ENCODE data around the gene LDLRAD3. TPM values are rescaled to one million over a fixed set of nuclear protein-coding genes. Genes with fewer than 3 reads are reported as not detected.

LDLRAD3 gene
- total RNA-seq, 3 donors from 2014 or later: 1.0 to 8.1 (median 2.0) TPM

- DNase-seq: no peak
- Histone ChIP-seq H3K9me3 (no peaks in the 10 kb centered on the region), H3K36me3 (ENCODE audit: low read depth) (no peaks in the 10 kb centered on the region), H3K4me3 (no peak overlapping the region), H3K4me1 (ENCODE audit: low read depth) (no peaks in the 10 kb centered on the region)
- intact Hi-C loops (cut with DNase I, micrococcal nuclease): no loop called here
- TF ChIP-seq, protein P1, sequence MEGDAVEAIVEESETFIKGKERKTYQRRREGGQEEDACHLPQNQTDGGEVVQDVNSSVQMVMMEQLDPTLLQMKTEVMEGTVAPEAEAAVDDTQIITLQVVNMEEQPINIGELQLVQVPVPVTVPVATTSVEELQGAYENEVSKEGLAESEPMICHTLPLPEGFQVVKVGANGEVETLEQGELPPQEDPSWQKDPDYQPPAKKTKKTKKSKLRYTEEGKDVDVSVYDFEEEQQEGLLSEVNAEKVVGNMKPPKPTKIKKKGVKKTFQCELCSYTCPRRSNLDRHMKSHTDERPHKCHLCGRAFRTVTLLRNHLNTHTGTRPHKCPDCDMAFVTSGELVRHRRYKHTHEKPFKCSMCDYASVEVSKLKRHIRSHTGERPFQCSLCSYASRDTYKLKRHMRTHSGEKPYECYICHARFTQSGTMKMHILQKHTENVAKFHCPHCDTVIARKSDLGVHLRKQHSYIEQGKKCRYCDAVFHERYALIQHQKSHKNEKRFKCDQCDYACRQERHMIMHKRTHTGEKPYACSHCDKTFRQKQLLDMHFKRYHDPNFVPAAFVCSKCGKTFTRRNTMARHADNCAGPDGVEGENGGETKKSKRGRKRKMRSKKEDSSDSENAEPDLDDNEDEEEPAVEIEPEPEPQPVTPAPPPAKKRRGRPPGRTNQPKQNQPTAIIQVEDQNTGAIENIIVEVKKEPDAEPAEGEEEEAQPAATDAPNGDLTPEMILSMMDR (IDR thresholded peaks at IDR 0.05): no peak
- ATAC-seq: no peak
Measured at GRCh38 chr11:36230779-36231699, 287.2 kb downstream of the LDLRAD3 start.

GRCh38 chr11:36233204-36233603, 289.3 kb downstream of the LDLRAD3 start:
- no peak for ATAC-seq
- Histone ChIP-seq H3K4me3 (no peak overlapping the region), H3K36me3 (ENCODE audit: low read depth) (no peaks in the 10 kb centered on the region), H3K9me3 (no peaks in the 10 kb centered on the region), H3K4me1 (ENCODE audit: low read depth) (no peaks in the 10 kb centered on the region)
- TF ChIP-seq, protein P1 (IDR thresholded peaks at IDR 0.05): no peak
- intact Hi-C loops (cut with DNase I, micrococcal nuclease): no loop called here
- no peak for DNase-seq

DNA sequence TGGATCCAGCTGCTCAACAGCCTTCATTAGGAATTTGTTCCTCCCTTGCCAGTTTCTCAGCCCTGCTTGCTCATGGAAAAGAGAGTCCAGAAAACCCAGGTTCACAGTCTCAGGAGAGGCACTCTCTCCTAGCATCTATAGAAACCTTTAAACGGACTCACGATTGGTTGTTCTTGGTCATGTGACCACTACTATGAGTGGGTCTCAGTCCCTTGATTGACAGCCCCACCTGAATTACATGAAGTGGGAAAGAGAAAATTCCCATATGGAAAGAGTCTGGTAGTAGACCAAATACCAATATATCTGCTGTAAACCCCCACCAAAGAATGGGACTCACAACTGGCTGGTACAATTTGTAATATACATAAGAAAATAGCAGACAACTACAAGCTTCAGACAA, 291.0 kb downstream of the LDLRAD3 start:
- DNase-seq (no peak), ATAC-seq (no peak)
- no peaks in the 10 kb centered on the region for H3K36me3 ChIP-seq (ENCODE audit: low read depth)
- no peaks in the 10 kb centered on the region for H3K4me1 ChIP-seq (ENCODE audit: low read depth)
- TF ChIP-seq, protein P1 (IDR thresholded peaks at IDR 0.05): no peak
- no peaks in the 10 kb centered on the region for H3K9me3 ChIP-seq
- intact Hi-C loops (cut with DNase I, micrococcal nuclease): no loop called here
- H3K4me3 ChIP-seq: no peak overlapping the region

GRCh38 chr11:36235750-36236149, 291.9 kb downstream of the LDLRAD3 start:
- Histone ChIP-seq H3K4me1 (ENCODE audit: low read depth) (no peaks in the 10 kb centered on the region), H3K4me3 (no peak overlapping the region), H3K36me3 (ENCODE audit: low read depth) (no peaks in the 10 kb centered on the region), H3K9me3 (no peaks in the 10 kb centered on the region)
- ATAC-seq (no peak), DNase-seq (no peak)
- intact Hi-C loops (cut with DNase I, micrococcal nuclease): no loop called here
- TF ChIP-seq, protein P1 (IDR thresholded peaks at IDR 0.05): no peak

GRCh38 chr11:36237391-36237790, 293.5 kb downstream of the LDLRAD3 start:
- Histone ChIP-seq H3K4me1 (ENCODE audit: low read depth) (no peaks in the 10 kb centered on the region), H3K9me3 (no peaks in the 10 kb centered on the region), H3K36me3 (ENCODE audit: low read depth) (no peaks in the 10 kb centered on the region), H3K4me3 (no peak overlapping the region)
- ATAC-seq (no peak), DNase-seq (no peak)
- TF ChIP-seq, protein P1 (IDR thresholded peaks at IDR 0.05): no peak
- intact Hi-C loops (cut with DNase I, micrococcal nuclease): no loop called here
